SU-DHL-6 (cell line): ENCODE data around the gene RAPGEF5.

Experiments
- EZH2phosphoT487 ChIP-seq: fragments of 200-600 bp; sonication (generic), shearing (Covaris generic); conservative IDR thresholded peaks from 2 replicates; pipeline ENCODE4 v1.6.1; 2018; ENCODE audit warnings: mild to moderate bottlenecking, antibody characterized with exemption, low read length, moderate library complexity, mixed read lengths
- TF ChIP-seq, protein P1 (sequence below): fragments of 200-600 bp; sonication (generic); IDR thresholded peaks from one replicate; pipeline ENCODE4 v1.5.1; 2017; ENCODE audit warnings: antibody characterized with exemption, mild to moderate bottlenecking, low read length, moderate library complexity; ENCODE audit not compliant: insufficient read depth, poor library complexity, severe bottlenecking

DNA sequence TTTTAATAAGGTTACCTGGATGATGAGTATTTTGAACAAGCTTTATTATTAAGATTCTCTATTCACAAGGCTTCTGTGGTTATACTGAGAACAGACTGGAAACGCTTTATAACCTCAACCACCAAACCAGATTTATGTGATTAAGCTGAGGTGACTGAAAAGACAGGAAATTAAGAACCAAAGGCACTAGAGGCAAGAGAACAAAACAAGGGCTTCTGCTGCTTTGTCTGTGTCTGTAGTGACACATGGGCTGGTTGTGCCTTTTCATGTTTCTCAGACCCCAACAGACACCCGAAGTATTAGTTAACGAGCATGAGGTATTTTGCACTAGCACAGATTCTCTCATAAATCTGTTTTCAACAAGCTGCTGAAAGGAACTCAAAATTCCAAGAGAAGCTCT is 64.4 kb downstream of the RAPGEF5 start:
- TF ChIP-seq, protein P1, sequence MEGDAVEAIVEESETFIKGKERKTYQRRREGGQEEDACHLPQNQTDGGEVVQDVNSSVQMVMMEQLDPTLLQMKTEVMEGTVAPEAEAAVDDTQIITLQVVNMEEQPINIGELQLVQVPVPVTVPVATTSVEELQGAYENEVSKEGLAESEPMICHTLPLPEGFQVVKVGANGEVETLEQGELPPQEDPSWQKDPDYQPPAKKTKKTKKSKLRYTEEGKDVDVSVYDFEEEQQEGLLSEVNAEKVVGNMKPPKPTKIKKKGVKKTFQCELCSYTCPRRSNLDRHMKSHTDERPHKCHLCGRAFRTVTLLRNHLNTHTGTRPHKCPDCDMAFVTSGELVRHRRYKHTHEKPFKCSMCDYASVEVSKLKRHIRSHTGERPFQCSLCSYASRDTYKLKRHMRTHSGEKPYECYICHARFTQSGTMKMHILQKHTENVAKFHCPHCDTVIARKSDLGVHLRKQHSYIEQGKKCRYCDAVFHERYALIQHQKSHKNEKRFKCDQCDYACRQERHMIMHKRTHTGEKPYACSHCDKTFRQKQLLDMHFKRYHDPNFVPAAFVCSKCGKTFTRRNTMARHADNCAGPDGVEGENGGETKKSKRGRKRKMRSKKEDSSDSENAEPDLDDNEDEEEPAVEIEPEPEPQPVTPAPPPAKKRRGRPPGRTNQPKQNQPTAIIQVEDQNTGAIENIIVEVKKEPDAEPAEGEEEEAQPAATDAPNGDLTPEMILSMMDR, result no peak
- no peak for TF ChIP-seq EZH2phosphoT487
